Endodermal cell (in vitro differentiated cells): ENCODE measurements around the gene PLPP3. TPM values are rescaled to one million over a fixed set of nuclear protein-coding genes. Genes with fewer than 3 reads are reported as not detected.

ENCODE experiments used
- DNase-seq: peaks from one replicate; pipeline ENCODE4 v3.0.0-alpha.2; 2017
- H3K27ac ChIP-seq: 2 replicates; pipeline ENCODE4 v1.5.1; 2013; ENCODE audit warnings: mild to moderate bottlenecking, low read depth, low read length, moderate library complexity
- H3K27me3 ChIP-seq: 2 replicates; pipeline ENCODE4 v1.6.1; 2013; ENCODE audit warnings: mild to moderate bottlenecking, low read length, moderate library complexity; ENCODE audit not compliant: insufficient read depth, control insufficient read depth, poor library complexity, severe bottlenecking
- H3K36me3 ChIP-seq: 2 replicates; pipeline ENCODE4 v1.7.0; 2013; ENCODE audit warnings: mild to moderate bottlenecking, low read length, moderate library complexity; ENCODE audit not compliant: control insufficient read depth, insufficient read depth
- H3K4me1 ChIP-seq: one replicate; pipeline ENCODE4 v1.7.0; 2013; ENCODE audit warnings: low read length; ENCODE audit not compliant: control insufficient read depth, insufficient read depth
- H3K4me3 ChIP-seq: 2 replicates; pipeline ENCODE4 v1.5.1; 2013; ENCODE audit warnings: mild to moderate bottlenecking, low read length, moderate library complexity
- H3K9ac ChIP-seq: 2 replicates; pipeline ENCODE4 v1.6.1; 2013; ENCODE audit warnings: mild to moderate bottlenecking, low read length, moderate library complexity; ENCODE audit not compliant: poor library complexity, severe bottlenecking; ENCODE audit errors: extremely low read depth
- H3K9me3 ChIP-seq: 2 replicates; pipeline ENCODE4 v1.6.1; 2013; ENCODE audit warnings: mild to moderate bottlenecking, low read length, moderate library complexity; ENCODE audit not compliant: control insufficient read depth
- H3K27ac Mint-ChIP-seq: 2 replicates; pipeline ENCODE4 v1.8.0; 2020; ENCODE audit warnings: mixed read lengths
- H3K27me3 Mint-ChIP-seq: 2 replicates; pipeline ENCODE4 v1.8.0; 2021; ENCODE audit warnings: mild to moderate bottlenecking, mixed read lengths; ENCODE audit not compliant: insufficient read depth
- H3K36me3 Mint-ChIP-seq: 2 replicates; pipeline ENCODE4 v1.8.0; 2020; ENCODE audit warnings: low read depth, mixed read lengths
- H3K4me1 Mint-ChIP-seq: 2 replicates; pipeline ENCODE4 v1.8.0; 2020; ENCODE audit warnings: mixed read lengths
- H3K4me3 Mint-ChIP-seq: 2 replicates; pipeline ENCODE4 v1.8.0; 2020; ENCODE audit warnings: mild to moderate bottlenecking, moderate library complexity, mixed read lengths
- H3K9me3 Mint-ChIP-seq: 2 replicates; pipeline ENCODE4 v1.8.0; 2020; ENCODE audit warnings: mild to moderate bottlenecking, mixed read lengths
- WGBS, 2 experiments: methylation state at CpG; one replicate each; pipeline versions ENCODE4 v1.1.5 to v1.1.7; 2013; ENCODE audit warnings: missing lambda C conversion rate in 2 of 2, mixed read lengths in 1 of 2; ENCODE audit not compliant: insufficient coverage in 1 of 2, insufficient read length in 1 of 2; 5-methylcytosine and 5-hydroxymethylcytosine counted together
- total RNA-seq, 2 donors: library from RNA; stranded (reverse); fragmentation: NEBNext Ultra II Directional in 1 of 2; extraction: Animal tissue kit (Norgen Biotek cat#: 25700) in 1 of 2; gene quantifications; 2 replicates in 1 of 2; 3 replicates in 1 of 2; pipeline ENCODE4 v1.2.1, GENCODE V29; 2021
- TF ChIP-seq, protein P1 (sequence below): fragments of 200-600 bp; sonication (generic); conservative IDR thresholded peaks from 2 replicates; pipeline ENCODE4 v1.5.0; 2021; ENCODE audit warnings: antibody characterized with exemption, mild to moderate bottlenecking

Gene PLPP3
- total RNA-seq, 2 donors from 2014 or later, result 39.2 to 55.2 TPM

DNA sequence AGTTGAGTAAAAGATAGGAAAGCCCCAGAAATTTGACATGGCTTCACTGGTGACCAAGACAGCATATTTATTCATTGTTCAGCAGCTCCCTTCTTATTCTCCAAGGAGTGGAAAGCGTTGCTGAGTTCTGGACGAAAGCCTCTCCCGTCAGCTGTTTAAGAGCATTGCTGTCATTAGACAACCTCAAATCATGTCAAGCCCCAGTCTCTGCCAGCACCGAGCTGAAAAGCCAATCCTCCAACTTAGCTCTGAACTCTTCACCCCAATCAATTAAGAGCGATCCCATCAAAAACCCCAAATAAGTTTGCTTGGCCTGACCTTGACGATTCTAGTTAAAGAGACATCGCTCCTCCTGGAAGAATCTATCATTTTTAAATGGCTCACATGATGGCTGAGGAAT, 110.8 kb downstream of the PLPP3 start:
- WGBS, 2 experiments, result 91 to 94% methylated on average over 6 to 7 of the region's 7 CpGs
- no peak overlapping the region for H3K27ac Mint-ChIP-seq

DNA sequence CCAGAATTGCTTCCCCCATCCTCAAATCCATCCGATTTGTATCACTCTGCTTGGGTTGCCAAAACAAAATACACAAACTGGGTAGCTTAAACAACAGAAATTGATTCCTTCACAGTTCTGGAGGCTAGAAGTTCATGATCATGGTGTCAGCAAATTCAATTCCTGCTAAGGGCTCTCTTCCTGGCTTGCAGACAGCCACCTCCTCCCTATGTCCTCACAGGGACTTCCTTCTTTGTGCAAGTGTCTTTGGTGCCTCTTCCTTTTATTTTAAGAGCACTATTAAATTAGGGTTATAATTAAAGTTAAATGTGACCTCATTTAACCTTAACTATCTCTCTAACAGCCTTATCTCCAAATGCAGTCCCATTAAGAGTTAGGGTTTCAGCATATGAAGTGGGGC, 112.8 kb downstream of the PLPP3 start:
- TF ChIP-seq, protein P1, sequence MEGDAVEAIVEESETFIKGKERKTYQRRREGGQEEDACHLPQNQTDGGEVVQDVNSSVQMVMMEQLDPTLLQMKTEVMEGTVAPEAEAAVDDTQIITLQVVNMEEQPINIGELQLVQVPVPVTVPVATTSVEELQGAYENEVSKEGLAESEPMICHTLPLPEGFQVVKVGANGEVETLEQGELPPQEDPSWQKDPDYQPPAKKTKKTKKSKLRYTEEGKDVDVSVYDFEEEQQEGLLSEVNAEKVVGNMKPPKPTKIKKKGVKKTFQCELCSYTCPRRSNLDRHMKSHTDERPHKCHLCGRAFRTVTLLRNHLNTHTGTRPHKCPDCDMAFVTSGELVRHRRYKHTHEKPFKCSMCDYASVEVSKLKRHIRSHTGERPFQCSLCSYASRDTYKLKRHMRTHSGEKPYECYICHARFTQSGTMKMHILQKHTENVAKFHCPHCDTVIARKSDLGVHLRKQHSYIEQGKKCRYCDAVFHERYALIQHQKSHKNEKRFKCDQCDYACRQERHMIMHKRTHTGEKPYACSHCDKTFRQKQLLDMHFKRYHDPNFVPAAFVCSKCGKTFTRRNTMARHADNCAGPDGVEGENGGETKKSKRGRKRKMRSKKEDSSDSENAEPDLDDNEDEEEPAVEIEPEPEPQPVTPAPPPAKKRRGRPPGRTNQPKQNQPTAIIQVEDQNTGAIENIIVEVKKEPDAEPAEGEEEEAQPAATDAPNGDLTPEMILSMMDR, result no peak
- Histone ChIP-seq H3K9me3 (no peaks in the 10 kb centered on the region), H3K9ac (no peak overlapping the region), H3K4me1 (no peaks in the 10 kb centered on the region), H3K27me3 (no peaks in the 10 kb centered on the region), H3K36me3 (no peaks in the 10 kb centered on the region), H3K4me3 (no peak overlapping the region), H3K27ac (no peak overlapping the region)
- Mint-ChIP-seq H3K4me3 (no peak overlapping the region), H3K27me3 (no peaks in the 10 kb centered on the region), H3K4me1 (peaks cover 23% of the 10 kb centered on the region), H3K36me3 (no peaks in the 10 kb centered on the region), H3K27ac (no peak overlapping the region), H3K9me3 (no peaks in the 10 kb centered on the region)
- no peak for DNase-seq
- 85 to 100% methylated on average over 1 of the region's 1 CpG for WGBS, 2 experiments

More for the DNA sequence above, 110.8 kb downstream of the PLPP3 start:
- no peaks in the 10 kb centered on the region for H3K36me3 ChIP-seq
- H3K4me3 ChIP-seq, result no peak overlapping the region
- H3K4me1 Mint-ChIP-seq, result peaks cover 19% of the 10 kb centered on the region
- TF ChIP-seq, protein P1, result no peak
- H3K9me3 ChIP-seq, result no peaks in the 10 kb centered on the region
- H3K4me3 Mint-ChIP-seq, result no peak overlapping the region
- H3K27me3 ChIP-seq, result no peaks in the 10 kb centered on the region
- no peak overlapping the region for H3K27ac ChIP-seq
- no peaks in the 10 kb centered on the region for H3K36me3 Mint-ChIP-seq
- DNase-seq, result no peak
- H3K4me1 ChIP-seq, result no peaks in the 10 kb centered on the region
- H3K9me3 Mint-ChIP-seq, result no peaks in the 10 kb centered on the region
- H3K27me3 Mint-ChIP-seq, result peaks cover 2% of the 10 kb centered on the region
- no peak overlapping the region for H3K9ac ChIP-seq

DNA sequence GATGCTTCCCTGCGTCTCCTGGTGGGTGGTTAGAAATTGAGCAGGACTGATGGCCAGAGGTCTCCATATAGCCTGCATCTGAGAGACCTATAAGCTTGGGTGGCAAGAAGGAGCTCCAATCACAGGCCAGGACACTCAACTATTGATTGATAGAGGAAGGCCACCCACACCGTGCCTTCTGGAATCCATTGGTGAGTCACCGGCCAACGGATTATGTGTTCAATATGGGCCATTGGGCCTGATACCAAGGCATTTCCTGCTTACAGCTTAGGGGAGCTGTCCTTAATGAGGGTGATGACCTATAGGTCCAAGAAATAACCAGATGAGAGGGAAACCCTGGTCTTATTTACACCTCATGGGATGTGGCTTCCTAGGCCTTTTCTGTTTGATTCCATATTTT, 115.1 kb downstream of the PLPP3 start:
- Histone ChIP-seq H3K4me1 (no peaks in the 10 kb centered on the region), H3K9me3 (no peaks in the 10 kb centered on the region), H3K4me3 (no peak overlapping the region), H3K9ac (no peak overlapping the region), H3K27ac (no peak overlapping the region), H3K36me3 (no peaks in the 10 kb centered on the region), H3K27me3 (no peaks in the 10 kb centered on the region)
- H3K36me3 Mint-ChIP-seq, result no peaks in the 10 kb centered on the region
- H3K4me3 Mint-ChIP-seq, result no peak overlapping the region
- H3K4me1 Mint-ChIP-seq, result peaks cover 24% of the 10 kb centered on the region
- no peak overlapping the region for H3K27ac Mint-ChIP-seq
- peaks cover 2% of the 10 kb centered on the region for H3K27me3 Mint-ChIP-seq
- WGBS, 2 experiments, result 95 to 98% methylated on average over 4 of the region's 4 CpGs
- H3K9me3 Mint-ChIP-seq, result no peaks in the 10 kb centered on the region
- TF ChIP-seq, protein P1, result no peak
- no peak for DNase-seq
